SK-N-MC (cell line): Measurements from ENCODE around the gene TMEM131L.

Experiments
- EZH2 ChIP-seq: fragments of 200-600 bp; sonication (generic); IDR thresholded peaks from one replicate; pipeline ENCODE4 v1.6.1; 2017; ENCODE audit warnings: antibody characterized with exemption
- FOXP2 ChIP-seq: optimal IDR thresholded peaks from 2 replicates; pipeline ENCODE3; 2011; ENCODE audit warnings: mild to moderate bottlenecking, moderate library complexity; ENCODE audit not compliant: insufficient read depth; ENCODE audit errors: extremely low read length, control extremely low read depth
- POLR2AphosphoS5 ChIP-seq: IDR thresholded peaks from 2 replicates; pipeline ENCODE4 v1.6.1; 2012; ENCODE audit warnings: mild to moderate bottlenecking, low read depth, low read length, borderline replicate concordance

DNA sequence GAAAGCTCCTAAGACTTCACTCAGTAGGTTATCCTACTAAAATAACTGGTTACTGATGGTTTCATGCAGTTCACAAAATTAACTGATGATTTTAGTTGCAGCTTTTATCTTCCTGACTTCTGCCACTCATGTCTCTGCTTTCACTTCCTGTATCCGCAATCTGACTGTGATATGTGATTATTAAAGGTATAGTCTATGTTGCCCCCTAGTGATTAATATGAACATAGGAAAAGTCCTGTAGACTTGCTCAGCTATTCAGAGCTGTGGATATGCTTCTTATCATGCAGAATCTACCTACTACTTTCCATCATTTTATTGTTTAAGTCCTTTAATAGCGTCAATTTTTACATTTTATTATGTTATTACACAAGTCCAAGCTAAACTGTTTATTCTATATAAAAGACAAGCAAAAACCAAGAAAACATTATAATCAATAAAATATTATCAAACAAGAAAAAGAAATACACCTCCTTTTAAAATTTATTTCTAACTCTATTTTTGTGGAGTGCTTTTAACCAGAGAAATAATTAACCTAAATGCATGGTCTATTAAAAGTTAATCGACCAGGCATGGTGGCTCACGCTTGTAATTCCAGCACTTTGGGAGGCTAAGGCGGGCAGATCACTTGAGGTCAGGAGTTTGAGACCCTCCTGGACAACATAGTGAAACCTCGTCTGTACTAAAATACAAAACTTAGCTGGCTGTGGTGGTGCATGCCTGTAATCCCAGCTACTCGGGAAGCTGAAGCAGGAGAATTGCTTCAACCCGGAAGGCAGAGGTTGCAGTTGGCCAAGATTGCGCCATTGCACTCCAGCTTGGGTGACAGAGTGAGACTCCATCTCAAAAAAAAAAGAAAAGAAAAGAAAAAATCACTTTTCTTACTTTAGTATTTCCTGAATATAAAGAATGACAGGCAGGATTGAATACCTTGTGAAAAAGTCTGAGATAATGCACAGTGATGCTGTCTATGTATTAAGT lies 177.5 kb downstream of the TMEM131L start:
- TF ChIP-seq POLR2AphosphoS5 (no peak), EZH2 (no peak), FOXP2 (no peak)
